Fibroblast of lung (primary cell): ENCODE data around the gene ZBTB33. TPM values are rescaled to one million over a fixed set of nuclear protein-coding genes. Genes with fewer than 3 reads are reported as not detected.

ENCODE experiments used
- DNase-seq, 2 donors: peaks; one replicate each; pipeline versions ENCODE4 v3.0.0 to v3.0.0-alpha.2; 2010; ENCODE audit warnings: low read depth in 2 of 2
- H2AFZ ChIP-seq: 2 replicates; pipeline ENCODE4 v1.5.1; 2012; ENCODE audit warnings: low read length, control low read depth, inconsistent platforms
- H3K27ac ChIP-seq: 2 replicates; pipeline ENCODE4 v1.5.1; 2011; ENCODE audit warnings: low read length, control low read depth; ENCODE audit not compliant: insufficient read depth
- H3K27me3 ChIP-seq: 2 replicates; pipeline ENCODE4 v1.5.1; 2011; ENCODE audit warnings: mild to moderate bottlenecking, low read length; ENCODE audit not compliant: control insufficient read depth, insufficient read depth
- H3K36me3 ChIP-seq: 2 replicates; pipeline ENCODE4 v1.5.1; 2011; ENCODE audit warnings: low read length; ENCODE audit not compliant: control insufficient read depth, insufficient read depth
- H3K4me1 ChIP-seq: 2 replicates; pipeline ENCODE4 v1.5.1; 2011; ENCODE audit warnings: low read length; ENCODE audit not compliant: control insufficient read depth, insufficient read depth; ENCODE audit errors: extremely low read depth
- H3K4me2 ChIP-seq: 2 replicates; pipeline ENCODE4 v1.5.1; 2011; ENCODE audit warnings: low read length, control low read depth; ENCODE audit not compliant: insufficient read depth; ENCODE audit errors: extremely low read depth
- H3K4me3 ChIP-seq, 4 experiments: fragments of 200-600 bp in 1 of 4; sonication (generic) in 1 of 4; replicated peaks in 1 of 4; 2 replicates each; pipeline ENCODE4 v1.5.1; 2011 to 2016; ENCODE audit warnings: low read length in 4 of 4, low read depth in 3 of 4, mild to moderate bottlenecking in 3 of 4, control low read depth in 2 of 4, inconsistent platforms in 1 of 4, mixed read lengths in 1 of 4; ENCODE audit not compliant: insufficient read depth in 1 of 4; ENCODE audit errors: control extremely low read depth in 1 of 4
- H3K79me2 ChIP-seq: 2 replicates; pipeline ENCODE4 v1.5.1; 2012; ENCODE audit warnings: mild to moderate bottlenecking, low read length, inconsistent platforms; ENCODE audit not compliant: control insufficient read depth, insufficient read depth
- H3K9ac ChIP-seq: 2 replicates; pipeline ENCODE4 v1.5.1; 2011; ENCODE audit warnings: mild to moderate bottlenecking, low read length, control low read depth; ENCODE audit not compliant: insufficient read depth
- H3K9me3 ChIP-seq: 2 replicates; pipeline ENCODE4 v1.5.1; 2012; ENCODE audit warnings: low read depth, low read length; ENCODE audit not compliant: control insufficient read depth, insufficient read depth
- H4K20me1 ChIP-seq: 2 replicates; pipeline ENCODE4 v1.5.1; 2011; ENCODE audit warnings: low read length; ENCODE audit not compliant: control insufficient read depth, insufficient read depth; ENCODE audit errors: extremely low read depth
- EZH2 ChIP-seq: IDR thresholded peaks from 2 replicates; pipeline ENCODE4 v1.5.1; 2012; ENCODE audit warnings: low read length, control low read depth, mild to moderate bottlenecking; ENCODE audit errors: missing control alignments
- polyA plus RNA-seq, 2 donors: library from polyadenylated mRNA; depleted of rRNA in 1 of 2; stranded (reverse) in 1 of 2; unstranded in 1 of 2; fragments of >200 nt; gene quantifications; 2 replicates each; pipeline ENCODE4 v1.2.1, GENCODE V29; 2011 to 2012; ENCODE audit warnings: missing spikeins in 1 of 2
- total RNA-seq: library from RNA; depleted of rRNA; stranded (reverse); fragments of >200 nt; gene quantifications from 2 replicates; pipeline ENCODE4 v1.2.1, GENCODE V29; 2014
- TF ChIP-seq, protein P1 (sequence below), 2 donors: IDR thresholded peaks in 1 of 2; conservative IDR thresholded peaks in 1 of 2; 1 replicate in 1 of 2; 2 replicates in 1 of 2; pipeline ENCODE4 v1.5.1; 2011 to 2012; ENCODE audit warnings: low read length in 2 of 2, control low read depth in 1 of 2, inconsistent platforms in 1 of 2, low read depth in 1 of 2, mild to moderate bottlenecking in 1 of 2

The ZBTB33 gene
- total and polyA plus RNA-seq, 2 donors (not counting 1 experiment from before 2014, with no cell fraction given): 6.6 to 9.7 TPM

DNA sequence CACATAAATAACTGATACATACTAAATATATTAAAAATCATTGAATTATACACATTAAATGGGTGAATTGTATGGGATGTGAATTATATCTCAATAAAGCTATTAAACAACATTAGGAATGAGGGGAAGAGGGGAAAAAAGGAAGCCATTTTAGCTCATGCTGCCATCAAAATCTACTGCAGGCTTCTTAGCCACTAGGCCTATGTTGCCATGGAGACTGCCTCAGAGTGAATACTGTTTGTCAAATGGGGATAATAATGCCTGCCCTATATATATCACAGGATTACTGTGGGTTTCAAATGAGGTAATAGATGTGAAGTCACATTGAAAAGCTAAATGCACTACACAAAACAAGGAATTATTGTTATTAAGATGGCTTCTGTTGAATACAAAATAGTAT lies 39.5 kb downstream of the ZBTB33 start:
- H3K4me1 ChIP-seq: no peaks in the 10 kb centered on the region
- H3K36me3 ChIP-seq: no peaks in the 10 kb centered on the region
- DNase-seq: no peak
- no peaks in the 10 kb centered on the region for H3K27me3 ChIP-seq
- no peak overlapping the region for H2AFZ ChIP-seq
- H3K9me3 ChIP-seq: no peaks in the 10 kb centered on the region
- H3K4me3 ChIP-seq: no peak overlapping the region
- TF ChIP-seq, protein P1, sequence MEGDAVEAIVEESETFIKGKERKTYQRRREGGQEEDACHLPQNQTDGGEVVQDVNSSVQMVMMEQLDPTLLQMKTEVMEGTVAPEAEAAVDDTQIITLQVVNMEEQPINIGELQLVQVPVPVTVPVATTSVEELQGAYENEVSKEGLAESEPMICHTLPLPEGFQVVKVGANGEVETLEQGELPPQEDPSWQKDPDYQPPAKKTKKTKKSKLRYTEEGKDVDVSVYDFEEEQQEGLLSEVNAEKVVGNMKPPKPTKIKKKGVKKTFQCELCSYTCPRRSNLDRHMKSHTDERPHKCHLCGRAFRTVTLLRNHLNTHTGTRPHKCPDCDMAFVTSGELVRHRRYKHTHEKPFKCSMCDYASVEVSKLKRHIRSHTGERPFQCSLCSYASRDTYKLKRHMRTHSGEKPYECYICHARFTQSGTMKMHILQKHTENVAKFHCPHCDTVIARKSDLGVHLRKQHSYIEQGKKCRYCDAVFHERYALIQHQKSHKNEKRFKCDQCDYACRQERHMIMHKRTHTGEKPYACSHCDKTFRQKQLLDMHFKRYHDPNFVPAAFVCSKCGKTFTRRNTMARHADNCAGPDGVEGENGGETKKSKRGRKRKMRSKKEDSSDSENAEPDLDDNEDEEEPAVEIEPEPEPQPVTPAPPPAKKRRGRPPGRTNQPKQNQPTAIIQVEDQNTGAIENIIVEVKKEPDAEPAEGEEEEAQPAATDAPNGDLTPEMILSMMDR (conservative IDR thresholded peaks at IDR 0.05 in 1 of 2, IDR thresholded peaks at IDR 0.05 in 1 of 2; ENCODE audit: low read depth in 1 of 2, low read length in 2 of 2): no peak
- TF ChIP-seq EZH2: no peak
- no peaks in the 10 kb centered on the region for H3K79me2 ChIP-seq
- H3K4me2 ChIP-seq: no peak overlapping the region
- no peak overlapping the region for H3K27ac ChIP-seq
- no peaks in the 10 kb centered on the region for H4K20me1 ChIP-seq
- no peak overlapping the region for H3K9ac ChIP-seq

DNA sequence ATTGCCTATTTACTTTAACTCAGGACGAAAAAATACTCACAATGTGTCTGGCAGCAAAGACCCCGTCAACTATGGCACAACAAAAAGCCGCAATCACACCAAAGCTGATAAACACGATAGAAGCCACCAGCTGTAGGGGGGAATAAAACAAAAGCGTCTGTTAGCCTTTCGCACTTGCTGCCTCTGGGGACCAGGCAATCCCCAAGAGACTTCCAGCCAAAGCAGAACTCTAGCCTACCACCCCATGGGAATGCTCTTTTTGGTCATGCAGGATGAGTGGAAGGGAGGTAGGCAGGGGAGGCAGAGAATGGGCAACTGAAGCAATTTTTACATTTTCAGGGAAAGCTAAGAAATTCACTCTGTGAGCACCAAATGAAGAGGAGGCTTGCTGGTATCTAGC lies 40.6 kb downstream of the ZBTB33 start:
- Histone ChIP-seq H3K36me3 (no peaks in the 10 kb centered on the region), H3K27ac (no peak overlapping the region), H3K79me2 (no peaks in the 10 kb centered on the region), H3K4me2 (no peak overlapping the region), H3K4me3 (no peak overlapping the region), H3K27me3 (no peaks in the 10 kb centered on the region), H3K4me1 (no peaks in the 10 kb centered on the region), H4K20me1 (no peaks in the 10 kb centered on the region), H3K9me3 (no peaks in the 10 kb centered on the region), H2AFZ (no peak overlapping the region), H3K9ac (no peak overlapping the region)
- no peak for DNase-seq
- no peak for TF ChIP-seq EZH2
- TF ChIP-seq, protein P1 (conservative IDR thresholded peaks at IDR 0.05 in 1 of 2, IDR thresholded peaks at IDR 0.05 in 1 of 2; ENCODE audit: low read depth in 1 of 2, low read length in 2 of 2): no peak

DNA sequence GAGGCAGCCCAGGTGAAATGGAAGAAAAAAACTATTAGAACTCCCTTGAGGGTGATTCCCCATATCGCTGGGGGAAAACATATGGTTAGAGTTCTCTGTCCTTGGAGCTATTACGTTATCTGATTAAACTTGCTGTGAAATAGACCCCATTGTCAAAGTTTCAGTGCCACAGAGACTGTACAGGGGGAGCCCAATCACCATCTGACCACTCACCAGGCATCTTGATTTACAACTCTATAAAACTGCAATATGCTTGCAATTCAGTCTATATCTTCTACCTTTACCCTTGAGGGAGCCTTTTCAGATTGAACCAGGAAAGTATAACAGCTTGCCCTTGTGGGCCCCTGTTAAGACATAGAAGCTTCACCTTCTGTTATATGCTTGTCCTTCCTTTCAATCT lies 42.4 kb downstream of the ZBTB33 start:
- H3K9me3 ChIP-seq: no peaks in the 10 kb centered on the region
- H2AFZ ChIP-seq: no peak overlapping the region
- H3K36me3 ChIP-seq: no peaks in the 10 kb centered on the region
- TF ChIP-seq EZH2: no peak
- TF ChIP-seq, protein P1 (conservative IDR thresholded peaks at IDR 0.05 in 1 of 2, IDR thresholded peaks at IDR 0.05 in 1 of 2; ENCODE audit: low read depth in 1 of 2, low read length in 2 of 2): no peak
- no peaks in the 10 kb centered on the region for H3K27me3 ChIP-seq
- H3K4me1 ChIP-seq: no peaks in the 10 kb centered on the region
- no peak overlapping the region for H3K4me3 ChIP-seq
- no peak for DNase-seq
- no peak overlapping the region for H3K27ac ChIP-seq
- H4K20me1 ChIP-seq: no peaks in the 10 kb centered on the region
- no peak overlapping the region for H3K4me2 ChIP-seq
- H3K9ac ChIP-seq: no peak overlapping the region
- H3K79me2 ChIP-seq: no peaks in the 10 kb centered on the region
